ENCODE data around the gene RBM44.
"Not testable (repeated sequence)": the region's sequence is repeated elsewhere in the genome, so short reads cannot be mapped to it uniquely, and the experiment has no call there.

RBM44 gene

DNA sequence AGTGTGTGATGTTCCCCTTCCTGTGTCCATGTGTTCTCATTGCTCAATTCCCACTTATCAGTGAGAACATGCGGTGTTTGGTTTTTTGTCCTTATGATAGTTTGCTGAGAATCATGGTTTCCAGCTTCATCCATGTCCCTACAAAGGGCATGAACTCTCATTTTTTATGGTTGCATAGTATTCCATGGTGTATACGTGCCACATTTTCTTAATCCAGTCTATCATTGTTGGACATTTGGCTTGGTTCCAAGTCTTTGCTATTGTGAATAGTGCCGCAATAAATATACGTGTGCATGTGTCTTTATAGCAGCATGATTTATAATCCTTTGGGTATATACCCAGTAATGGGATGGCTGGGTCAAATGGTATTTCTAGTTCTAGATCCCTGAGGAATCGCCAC lies 14.9 kb upstream of the RBM44 start:
- not testable (repeated sequence) for DNase-seq

DNA sequence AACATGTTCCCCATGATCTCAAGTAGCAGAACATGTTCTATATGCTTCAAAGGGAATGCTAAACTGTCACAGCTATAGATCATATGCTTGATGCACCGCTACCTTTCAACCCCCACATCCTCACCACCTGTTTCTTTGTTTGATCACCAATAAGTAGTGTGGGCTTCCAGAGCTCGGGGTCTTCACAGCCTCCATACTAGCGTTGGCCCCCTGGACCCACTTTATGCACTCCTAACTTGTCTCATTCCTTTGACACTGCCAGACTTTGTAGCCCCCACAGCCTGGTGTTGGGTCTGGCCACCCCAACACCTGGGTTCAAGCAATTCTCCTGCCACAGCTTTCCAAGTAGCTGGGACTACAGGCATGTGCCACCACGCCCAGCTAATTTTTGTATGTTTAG lies 11.6 kb upstream of the RBM44 start:
- no peak for DNase-seq

DNA sequence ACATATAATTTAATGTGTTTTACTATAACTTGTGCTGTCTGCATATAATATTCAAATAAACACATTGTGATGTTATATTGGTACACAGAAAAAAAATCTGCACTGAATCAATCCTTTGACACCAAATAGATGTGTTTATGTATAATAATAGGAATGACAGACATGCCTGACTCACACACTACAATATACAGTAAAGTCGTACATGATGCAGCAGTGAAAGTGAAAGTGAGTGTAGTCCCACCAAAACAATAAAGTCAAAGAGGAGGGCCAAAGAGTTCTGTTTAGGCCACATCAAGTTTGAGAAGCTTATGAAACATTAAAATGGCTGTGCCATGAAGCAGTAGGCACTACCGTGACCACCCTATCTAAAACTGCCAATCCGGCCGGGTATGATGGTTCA lies 8.2 kb upstream of the RBM44 start:
- no peak for DNase-seq

DNA sequence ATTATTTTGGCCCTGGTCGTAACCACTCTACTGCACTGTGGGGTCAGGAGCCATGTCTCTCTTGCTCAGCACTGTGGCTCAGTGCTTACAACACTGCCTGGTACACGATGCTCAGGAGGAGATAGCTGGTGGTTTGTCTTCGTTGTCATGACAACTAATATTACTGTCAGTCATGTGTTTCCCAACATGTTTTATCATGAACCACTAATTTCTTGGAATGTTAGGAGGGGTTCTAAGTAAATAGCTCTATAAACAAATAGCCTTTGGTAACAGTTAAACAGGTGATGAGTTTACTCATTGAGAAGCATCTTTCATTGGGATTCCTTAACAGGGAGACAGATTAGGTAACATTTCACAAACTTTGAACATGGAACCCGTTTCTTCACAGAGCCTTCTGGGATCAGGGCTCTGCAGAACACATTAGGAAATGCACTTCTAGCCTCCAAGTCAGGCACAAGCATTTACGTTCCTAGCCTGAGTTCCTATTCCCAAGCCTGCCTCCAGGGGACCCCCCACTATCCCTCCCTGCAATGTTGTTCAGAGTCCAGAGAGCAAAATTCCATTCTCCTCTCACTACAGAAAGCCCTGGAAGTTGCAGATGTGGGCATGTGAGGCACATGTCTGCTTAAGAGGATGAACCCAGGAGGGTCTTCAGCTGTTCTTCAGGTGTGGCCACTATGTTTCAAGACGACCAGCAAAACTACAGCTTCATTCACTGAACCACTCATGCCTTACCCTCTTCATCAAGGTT lies 6.4 kb upstream of the RBM44 start:
- no peak for DNase-seq

DNA sequence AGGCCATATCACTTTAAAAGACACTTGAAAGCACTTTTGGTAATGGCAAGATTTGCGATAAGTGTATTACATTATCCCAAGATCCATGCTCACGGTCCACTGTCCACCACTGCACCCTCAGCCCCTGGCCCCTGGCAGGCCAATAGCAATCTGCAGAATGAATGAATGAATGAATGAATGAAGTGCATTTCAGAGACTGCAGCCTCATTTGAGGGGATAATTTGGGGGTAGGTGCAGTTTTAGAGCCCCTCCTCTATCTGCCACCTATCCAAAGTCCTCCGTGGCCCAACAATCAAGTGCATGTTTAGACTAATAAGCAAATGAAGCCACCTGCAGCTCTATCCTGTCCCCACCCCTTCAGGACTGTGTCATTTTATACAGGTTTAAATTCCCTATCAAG lies 1.3 kb upstream of the RBM44 start:
- DNase-seq, result no peak

DNA sequence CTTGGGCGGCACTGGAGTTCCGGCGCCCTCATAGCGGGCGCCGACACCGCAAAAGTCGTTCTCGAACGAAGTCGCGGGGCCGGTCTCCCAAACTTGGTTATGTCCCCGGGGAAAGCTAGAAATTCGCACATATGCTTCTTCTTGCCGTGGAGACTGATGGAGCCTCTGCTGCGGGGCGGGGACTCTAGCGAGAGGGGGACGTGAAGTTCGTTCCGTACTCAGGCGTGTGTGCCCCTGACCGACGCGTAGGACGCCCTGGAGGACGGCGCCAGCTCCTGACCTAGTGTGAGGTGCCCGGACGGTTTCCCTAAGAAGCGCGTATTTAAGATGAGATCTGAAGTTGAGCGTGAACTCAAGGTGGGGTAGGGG lies 465 bp downstream of the RBM44 start:
- DNase-seq, result no peak

DNA sequence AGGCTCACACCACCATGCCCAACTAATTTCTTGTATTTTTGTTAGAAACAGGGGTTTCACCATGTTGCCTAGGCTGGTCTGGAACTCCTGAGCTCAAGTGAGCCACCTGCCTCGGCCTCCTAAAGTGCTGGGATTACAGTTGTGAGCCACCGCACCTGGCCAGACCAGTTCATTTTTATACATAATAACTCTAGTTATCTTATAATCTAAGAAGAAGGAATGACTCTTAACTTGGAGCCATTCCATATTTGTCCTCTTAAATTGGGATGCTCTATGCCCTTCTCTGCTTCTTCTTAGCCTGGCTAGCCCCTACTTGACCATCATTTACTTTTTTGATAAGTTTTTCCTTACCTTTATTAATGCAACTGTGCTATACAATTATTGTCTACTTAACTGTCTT lies 2.9 kb downstream of the RBM44 start:
- no peak for DNase-seq

DNA sequence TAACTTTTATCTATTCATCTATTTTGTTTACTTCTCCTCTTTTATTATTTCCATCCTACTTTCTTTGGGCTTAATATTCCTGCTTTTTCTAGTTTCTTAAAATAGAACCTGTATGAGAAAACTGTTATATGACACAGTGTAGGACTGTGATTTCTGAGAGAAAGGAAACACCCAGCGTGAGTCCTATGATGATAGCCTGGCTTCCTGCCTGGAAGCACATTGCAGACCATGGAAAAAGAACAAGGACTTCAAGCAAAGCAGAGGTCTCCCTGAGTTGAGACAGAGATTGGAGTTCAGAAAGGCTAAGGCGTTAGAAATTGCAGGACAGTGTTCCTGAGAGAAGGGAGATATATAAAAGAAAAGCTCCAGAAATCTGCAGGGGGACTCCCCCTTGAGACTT lies 7.8 kb downstream of the RBM44 start:
- no peak for DNase-seq

DNA sequence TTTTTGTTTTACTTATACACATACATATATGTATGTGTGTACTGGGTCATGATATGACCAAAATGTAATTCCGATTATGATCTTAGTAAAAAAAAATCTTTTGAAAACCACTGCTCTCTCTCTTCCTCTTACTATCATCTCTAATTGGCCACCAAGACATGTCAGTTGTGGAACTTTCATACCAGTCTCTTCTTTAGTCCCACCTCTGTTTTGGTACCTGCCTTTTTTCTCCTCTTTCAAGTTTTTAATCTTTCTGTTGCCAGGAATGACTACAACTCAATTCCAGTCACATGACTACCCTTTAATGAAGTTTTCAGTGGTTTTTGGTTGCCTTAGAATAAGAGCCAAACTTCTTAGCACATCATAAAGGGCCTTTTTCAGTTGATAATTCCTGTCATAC lies 17.1 kb downstream of the RBM44 start:
- DNase-seq, result no peak

DNA sequence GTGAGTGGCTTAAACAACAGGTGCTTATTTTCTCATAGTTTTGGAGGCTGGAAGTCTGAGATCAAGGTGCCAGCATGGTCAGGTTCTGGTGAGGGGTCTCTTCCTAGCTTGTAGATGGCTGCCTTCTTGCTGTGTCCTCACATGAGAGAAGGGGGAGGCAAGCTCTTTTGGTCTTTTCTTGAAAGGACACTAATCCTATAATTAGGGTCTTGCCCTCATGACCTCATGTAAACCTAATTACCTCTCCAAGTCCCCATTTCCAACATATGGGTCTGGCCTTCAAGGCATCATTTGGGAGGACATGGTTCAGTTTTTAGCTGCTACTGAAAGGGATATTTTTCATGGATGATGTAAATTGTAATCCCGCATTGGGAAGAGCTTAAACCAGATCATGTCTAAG lies 18.0 kb downstream of the RBM44 start:
- no peak for DNase-seq

DNA sequence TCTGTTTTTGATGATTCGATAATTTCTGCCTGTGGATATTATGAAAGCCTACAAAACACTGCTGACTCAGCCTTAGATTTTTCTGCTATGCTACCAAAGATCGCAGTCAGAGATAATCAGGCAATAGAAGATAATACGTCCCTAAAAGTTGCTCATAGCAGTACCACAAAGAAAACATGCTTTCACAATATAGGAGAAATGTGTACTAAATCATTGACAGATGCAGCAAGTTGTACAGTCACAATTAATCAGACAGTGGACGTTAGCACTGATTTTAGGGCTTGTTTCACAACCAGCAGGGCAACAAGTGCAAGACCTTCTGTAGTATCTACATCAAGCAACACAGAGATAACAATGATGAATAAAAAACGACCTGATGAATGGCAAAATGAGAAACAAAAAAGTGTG lies 19.5 kb downstream of the RBM44 start:
- no peak for DNase-seq

DNA sequence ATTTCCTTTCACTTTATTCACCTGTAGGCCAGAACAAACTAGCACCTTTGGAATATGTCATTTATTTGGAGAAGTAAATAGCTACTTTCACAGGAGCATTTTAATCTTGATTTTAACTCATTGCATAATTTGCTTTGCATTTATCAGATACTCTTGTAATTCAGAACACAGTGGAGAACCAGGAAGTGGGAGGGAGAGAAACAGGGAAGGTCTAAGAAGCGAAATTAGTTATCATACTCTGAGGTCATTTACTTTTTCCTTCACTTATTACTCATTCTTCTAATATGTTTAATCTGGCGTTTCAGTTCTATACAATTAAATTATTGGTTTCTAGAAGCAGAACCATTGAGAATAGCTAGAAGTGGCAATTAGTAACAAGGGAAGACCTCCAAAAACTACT lies 20.7 kb downstream of the RBM44 start:
- no peak for DNase-seq

DNA sequence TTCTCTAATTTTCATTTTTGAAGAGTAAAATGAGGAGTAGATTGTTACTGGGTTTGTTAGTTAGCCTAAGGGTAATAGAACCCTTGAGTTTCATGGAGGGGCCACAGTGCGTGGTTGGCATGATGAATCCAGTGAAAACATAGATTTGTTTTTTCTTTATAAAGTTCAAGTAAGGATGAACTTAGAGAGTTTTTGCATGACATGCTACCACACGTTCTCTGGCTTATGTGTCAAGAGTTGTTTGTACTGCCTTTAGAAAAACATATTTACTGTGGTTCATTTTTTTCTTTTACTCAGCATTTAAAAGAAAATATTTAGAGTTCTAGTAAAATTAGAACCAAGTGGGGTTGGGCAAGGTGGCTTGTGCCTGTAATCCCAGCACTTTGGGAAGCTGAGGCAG lies 21.8 kb downstream of the RBM44 start:
- no peak for DNase-seq

DNA sequence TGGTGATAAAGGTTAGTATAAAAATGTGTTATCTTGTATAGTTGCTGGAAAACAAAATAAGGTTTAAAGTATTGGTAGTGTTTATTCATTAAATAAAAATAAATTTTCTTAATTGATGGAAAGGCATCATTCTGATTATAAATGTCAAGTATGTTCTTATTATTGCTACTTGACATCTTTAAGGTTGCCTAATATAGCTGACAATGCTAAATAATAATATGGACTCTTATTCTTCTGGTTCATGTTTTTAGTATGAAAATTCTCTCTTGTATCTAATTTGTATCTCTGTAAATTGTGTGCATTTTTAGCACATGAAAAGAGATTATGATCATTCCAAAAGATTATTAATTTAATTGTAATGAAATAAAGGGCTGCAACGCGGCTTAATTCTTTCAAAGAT lies 25.0 kb downstream of the RBM44 start:
- DNase-seq, result no peak

DNA sequence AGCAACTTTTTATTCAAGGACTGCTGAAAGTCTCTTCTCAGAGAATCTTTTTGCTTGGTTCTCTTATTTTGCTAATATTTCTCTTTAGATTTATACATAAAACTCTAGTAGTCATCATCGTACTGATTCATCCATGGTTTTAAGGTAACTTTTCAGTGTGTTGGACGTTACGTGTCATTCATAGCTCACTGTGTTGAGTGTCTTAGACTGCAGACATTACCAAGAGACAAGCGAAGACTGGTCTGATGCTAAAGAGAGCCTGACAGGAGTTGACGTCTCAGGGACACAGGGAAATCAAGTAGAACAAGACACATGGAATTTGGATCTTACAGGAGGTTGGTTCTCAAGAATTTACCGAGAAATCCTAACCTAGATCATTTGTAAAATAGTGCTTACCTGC lies 25.5 kb downstream of the RBM44 start:
- DNase-seq, result no peak

DNA sequence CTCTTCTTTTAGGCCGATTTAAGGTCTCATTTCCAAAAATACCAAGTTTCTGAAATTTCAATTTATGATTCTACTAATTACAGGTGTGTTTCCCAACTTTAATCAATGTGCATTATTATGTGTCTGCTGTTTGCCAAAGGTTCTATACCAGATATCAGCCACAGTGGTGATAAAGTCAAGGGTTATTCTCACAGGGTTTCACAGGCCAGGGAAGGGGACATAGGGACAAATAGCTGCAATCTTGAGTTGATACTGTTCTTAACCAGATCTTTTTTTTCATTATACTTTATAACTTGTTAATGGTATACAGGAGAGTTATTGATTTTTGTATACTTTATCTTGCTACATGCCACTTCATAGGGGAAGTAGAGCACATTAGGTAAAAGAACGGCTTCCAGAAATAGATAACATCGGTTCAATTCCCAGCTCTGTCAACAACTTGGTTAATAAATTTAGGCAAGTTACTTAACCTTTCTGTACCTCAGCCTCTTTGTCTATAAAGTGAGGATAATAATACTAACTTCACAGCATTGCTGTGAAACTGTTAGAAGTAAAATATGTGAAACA lies 28.9 kb downstream of the RBM44 start:
- no peak for DNase-seq

DNA sequence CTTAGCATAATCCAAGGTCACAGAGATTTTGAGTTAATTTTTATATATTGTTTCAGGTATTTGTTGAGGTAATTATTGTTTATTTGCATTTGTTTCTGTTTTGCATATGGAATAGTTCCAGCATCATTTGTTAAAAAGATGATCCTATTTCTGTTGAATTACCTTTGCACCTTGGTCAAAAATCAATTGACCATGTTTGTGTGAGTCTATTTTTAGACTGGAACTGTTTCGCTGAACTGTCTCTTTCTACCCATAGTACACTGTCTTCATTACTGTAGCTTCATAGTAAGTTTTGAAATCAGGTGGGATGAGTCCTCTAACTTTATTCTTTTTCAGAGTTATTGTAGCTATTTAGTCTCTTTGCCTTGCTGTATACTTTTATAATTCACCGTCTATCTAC lies 31.9 kb downstream of the RBM44 start:
- no peak for DNase-seq

DNA sequence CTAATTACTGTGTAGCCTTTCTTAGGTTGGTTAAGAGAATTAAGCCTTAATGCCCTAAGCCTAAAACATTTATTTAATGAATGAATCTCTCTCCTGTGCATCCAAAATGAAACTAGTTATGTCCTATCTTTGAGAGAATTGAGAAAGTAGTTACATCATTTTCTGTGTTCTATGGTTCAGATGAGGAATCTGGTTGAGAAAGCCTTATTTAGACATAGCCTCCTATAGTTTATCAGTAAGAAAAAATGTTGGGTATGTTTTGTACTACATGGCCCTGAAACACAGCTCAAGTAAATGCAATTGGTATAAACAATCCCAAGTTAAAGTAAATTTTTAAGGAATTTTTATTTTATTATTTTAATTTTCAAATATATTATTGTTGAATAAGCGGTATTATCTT lies 35.0 kb downstream of the RBM44 start:
- DNase-seq, result no peak

DNA sequence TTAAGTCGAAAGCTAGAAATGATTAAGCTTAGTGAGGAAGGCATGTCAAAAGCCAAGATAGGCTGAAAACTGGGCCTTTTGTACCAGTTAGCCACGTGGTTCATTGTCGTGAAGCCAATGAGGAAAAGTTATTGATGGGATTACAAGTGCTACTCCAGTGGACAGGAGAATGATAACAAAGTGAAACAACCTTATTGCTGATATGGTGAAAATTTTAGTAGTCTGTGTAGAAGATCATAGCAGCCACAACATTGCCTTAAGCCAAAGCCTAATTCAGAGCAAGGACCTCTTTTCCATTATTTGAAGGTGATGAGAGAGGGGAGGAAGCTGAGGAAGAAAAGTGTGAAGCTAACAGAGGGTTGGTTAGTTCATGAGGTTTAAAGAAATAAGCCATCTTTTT lies 36.8 kb downstream of the RBM44 start:
- DNase-seq, result no peak

DNA sequence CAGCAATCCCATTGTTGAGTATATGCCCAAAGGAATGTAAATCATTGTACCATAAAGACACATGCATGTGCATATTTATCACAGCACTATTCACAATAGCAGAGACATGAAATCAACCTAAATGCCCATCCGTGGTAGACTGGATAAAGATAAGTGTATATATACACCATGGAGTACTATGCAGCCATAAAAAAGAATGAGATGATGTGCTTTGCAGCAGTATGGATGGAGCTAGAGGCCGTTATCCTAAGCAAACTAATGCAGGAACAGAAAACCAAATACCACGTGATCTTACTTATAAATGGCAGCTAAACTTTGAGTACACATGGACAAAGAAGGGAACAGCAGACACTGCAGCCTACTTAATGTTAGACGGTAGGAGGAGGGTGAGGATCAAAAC lies 42.5 kb downstream of the RBM44 start:
- no peak for DNase-seq

DNA sequence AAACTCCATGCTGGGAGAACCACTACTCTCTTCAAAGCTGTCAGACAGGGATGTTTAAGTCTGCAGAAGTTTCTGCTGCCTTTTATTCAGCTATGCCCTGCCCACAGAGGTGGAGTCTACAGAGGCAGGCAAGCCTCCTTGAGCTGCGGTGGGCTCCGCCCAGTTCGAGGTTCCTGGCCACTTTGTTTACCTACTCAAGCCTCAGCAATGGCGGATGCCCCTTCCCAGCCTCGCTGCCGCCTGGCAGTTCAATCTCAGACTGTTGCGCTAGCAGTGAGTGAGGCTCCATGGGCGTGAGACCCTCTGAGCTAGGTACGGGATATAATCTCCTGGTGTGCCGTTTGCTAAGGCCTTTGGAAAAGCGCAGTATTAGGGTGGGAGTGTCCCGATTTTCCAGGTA lies 50.4 kb downstream of the RBM44 start:
- not testable (repeated sequence) for DNase-seq

DNA sequence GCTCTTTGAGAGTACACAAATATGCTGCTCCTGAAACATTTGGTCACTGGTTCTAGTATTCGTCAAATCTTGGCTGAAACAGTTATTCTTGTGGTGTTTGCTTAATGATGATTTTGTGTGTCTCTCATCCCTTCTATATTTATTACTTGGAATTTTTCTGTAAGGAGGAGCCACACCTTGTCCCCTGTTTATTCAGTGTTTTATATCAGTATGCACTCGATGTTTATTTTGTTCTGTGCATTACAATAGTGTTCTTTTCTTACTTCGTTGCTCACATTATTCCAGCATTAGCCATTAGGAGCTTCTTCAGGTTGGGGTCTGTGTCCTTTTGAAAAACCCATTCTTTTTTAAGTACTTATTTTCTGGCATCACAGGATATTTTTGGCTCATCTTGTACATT lies 55.7 kb downstream of the RBM44 start:
- no peak for DNase-seq

DNA sequence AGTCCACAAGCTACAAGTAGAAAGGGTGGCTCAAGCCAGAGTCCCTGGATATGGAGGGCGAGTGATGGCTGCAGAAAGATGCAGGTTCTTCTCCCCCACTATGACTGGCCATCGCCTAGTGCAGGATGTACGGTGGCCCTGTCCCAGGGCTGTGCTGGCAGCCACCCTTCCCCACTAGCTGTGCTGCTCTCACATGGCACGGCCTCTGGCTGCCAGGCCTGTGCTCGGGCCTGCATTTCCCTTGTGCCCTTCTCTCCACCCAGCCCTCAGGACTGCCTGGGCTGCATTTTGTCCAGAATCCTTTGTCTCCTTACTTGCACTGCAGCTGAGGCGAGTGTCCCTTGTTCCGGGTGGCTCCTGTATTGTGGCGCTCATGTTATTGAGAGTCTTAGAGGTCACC lies 59.2 kb downstream of the RBM44 start:
- no peak for DNase-seq

DNA sequence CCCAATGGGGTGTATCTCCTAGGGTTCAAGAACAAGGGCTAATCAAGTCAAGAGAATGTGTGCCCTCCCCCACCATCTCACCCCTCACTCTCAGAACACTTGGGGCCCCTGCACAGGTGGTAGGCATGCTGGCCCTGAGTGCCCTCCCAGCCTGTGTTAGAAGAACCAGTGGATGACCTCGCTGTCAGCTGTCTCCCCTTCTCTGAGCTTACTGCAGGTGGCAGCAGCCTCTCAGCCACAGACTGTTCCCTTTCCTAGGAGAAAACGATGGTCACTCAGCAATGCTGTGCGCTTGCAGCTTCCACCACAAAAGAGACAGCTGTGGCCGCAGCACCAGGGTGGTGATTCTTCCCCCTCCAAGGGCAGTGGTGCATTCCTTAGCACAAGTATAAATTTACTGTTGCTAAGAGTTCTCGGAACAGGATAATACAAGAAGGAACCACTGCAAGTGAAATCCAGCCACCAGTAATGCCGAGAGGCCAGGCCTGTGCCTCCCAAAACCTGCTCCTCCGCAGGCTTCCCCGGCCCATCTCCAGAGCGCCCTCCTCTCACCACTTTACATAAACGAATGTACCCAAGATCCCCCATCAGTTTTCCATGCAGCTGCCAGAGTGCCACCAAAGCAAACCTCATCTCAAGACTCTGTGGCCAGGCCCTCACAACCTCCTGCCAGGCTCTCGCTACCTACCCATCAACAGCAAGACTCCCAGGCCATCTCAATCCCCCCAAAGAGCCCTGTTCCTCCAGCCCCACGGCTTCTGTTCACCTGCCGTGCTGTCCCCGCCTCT lies 59.9 kb downstream of the RBM44 start:
- DNase-seq, result no peak

DNA sequence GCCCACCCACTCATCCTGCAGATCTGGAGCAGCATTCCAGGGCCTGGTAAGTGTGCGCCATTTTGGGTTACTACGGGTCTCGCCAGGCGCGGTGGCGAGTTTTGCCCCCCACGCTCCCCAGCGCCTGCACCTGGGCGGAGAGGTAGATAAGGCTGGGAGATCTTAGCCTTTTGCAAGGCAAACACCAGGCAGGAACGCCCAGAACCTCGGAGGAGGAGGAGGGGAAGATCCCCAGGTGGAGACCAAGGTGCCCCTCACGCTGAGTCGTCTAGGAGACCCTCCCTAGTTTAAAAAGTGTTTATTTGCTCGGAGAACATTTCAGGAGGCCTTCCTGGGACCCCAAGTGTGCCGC lies 60.5 kb downstream of the RBM44 start:
- no peak for DNase-seq

Measured in stimulated activated CD4-positive, alpha-beta T cell treated with anti-CD3 and anti-CD28 coated beads, Interleukin-12 subunit alpha, Interleukin-12 subunit beta, amount 100 ng/mL, for 4 hours (primary cell).